Measurements from ENCODE around the gene CDK14. TPM values are rescaled to one million over a fixed set of nuclear protein-coding genes. Genes with fewer than 3 reads are reported as not detected.
"Not testable (repeated sequence)": the region's sequence is repeated elsewhere in the genome, so short reads cannot be mapped to it uniquely, and the experiment has no call there.

Gene CDK14
- total RNA-seq, 1 donor from 2014 or later: 79.4 TPM

GRCh38 chr7:91168871-91169829 lies 573.0 kb downstream of the CDK14 start:
- ATAC-seq (peak; percentile 18), DNase-seq (ENCODE audit: low spot score) (no peak)
- intact Hi-C loops (cut with DNase I): no loop called here

GRCh38 chr7:91169830-91170191 lies 573.7 kb downstream of the CDK14 start:
- DNase-seq (ENCODE audit: low spot score) (no peak), ATAC-seq (no peak)
- intact Hi-C loops (cut with DNase I): no loop called here

- DNase-seq (ENCODE audit: low spot score); intact Hi-C loops (cut with DNase I); ATAC-seq: not testable (repeated sequence)
Observed at GRCh38 chr7:91173265-91173664, 577.1 kb downstream of the CDK14 start.

- ATAC-seq (no peak), DNase-seq (ENCODE audit: low spot score) (no peak)
- intact Hi-C loops (cut with DNase I): no loop called here
Observed at GRCh38 chr7:91180746-91181145, 584.6 kb downstream of the CDK14 start.

- intact Hi-C loops (cut with DNase I): no loop called here
- DNase-seq (ENCODE audit: low spot score) (no peak), ATAC-seq (no peak)
Observed at GRCh38 chr7:91181949-91182348, 585.8 kb downstream of the CDK14 start.

GRCh38 chr7:91182819-91183764 lies 587.0 kb downstream of the CDK14 start:
- intact Hi-C loops (cut with DNase I): no loop called here
- ATAC-seq (no peak), DNase-seq (ENCODE audit: low spot score) (no peak)

- no peak for ATAC-seq
- intact Hi-C loops (cut with DNase I): no loop called here
Observed at GRCh38 chr7:91185771-91186170, 589.6 kb downstream of the CDK14 start.

GRCh38 chr7:91187061-91187460 lies 590.9 kb downstream of the CDK14 start:
- DNase-seq (ENCODE audit: low spot score): no peak
- intact Hi-C loops (cut with DNase I): no loop called here
- ATAC-seq: no peak

More at GRCh38 chr7:91185771-91186170, 589.6 kb downstream of the CDK14 start:
- DNase-seq (ENCODE audit: low spot score): no peak

- intact Hi-C loops (cut with DNase I): no loop called here
- ATAC-seq: no peak
Observed at GRCh38 chr7:91191771-91192170, 595.6 kb downstream of the CDK14 start.

GRCh38 chr7:91193141-91193540 lies 597.0 kb downstream of the CDK14 start:
- no peak for DNase-seq (ENCODE audit: low spot score)
- no peak for ATAC-seq
- intact Hi-C loops (cut with DNase I): no loop called here

More at GRCh38 chr7:91191771-91192170, 595.6 kb downstream of the CDK14 start:
- no peak for DNase-seq (ENCODE audit: low spot score)

GRCh38 chr7:91194841-91195240 lies 598.7 kb downstream of the CDK14 start:
- ATAC-seq: peak; percentile 68
- intact Hi-C loops (cut with DNase I): no loop called here

GRCh38 chr7:91196058-91196457 lies 599.9 kb downstream of the CDK14 start:
- intact Hi-C loops (cut with DNase I): no loop called here
- no peak for ATAC-seq

More at GRCh38 chr7:91194841-91195240, 598.7 kb downstream of the CDK14 start:
- DNase-seq (ENCODE audit: low spot score): no peak

GRCh38 chr7:91198371-91198770 lies 602.2 kb downstream of the CDK14 start:
- no peak for DNase-seq (ENCODE audit: low spot score)
- no peak for ATAC-seq
- intact Hi-C loops (cut with DNase I): no loop called here

More at GRCh38 chr7:91196058-91196457, 599.9 kb downstream of the CDK14 start:
- no peak for DNase-seq (ENCODE audit: low spot score)

- no peak for DNase-seq (ENCODE audit: low spot score)
- ATAC-seq: no peak
- intact Hi-C loops (cut with DNase I): no loop called here
Observed at GRCh38 chr7:91199601-91200000, 603.5 kb downstream of the CDK14 start.

- DNase-seq (ENCODE audit: low spot score) (no peak), ATAC-seq (no peak)
- intact Hi-C loops (cut with DNase I): no loop called here
Observed at GRCh38 chr7:91201442-91202113, 605.5 kb downstream of the CDK14 start.

GRCh38 chr7:91206361-91206960 lies 610.3 kb downstream of the CDK14 start:
- DNase-seq (ENCODE audit: low spot score) (no peak), ATAC-seq (no peak)
- intact Hi-C loops (cut with DNase I): no loop called here

- intact Hi-C loops (cut with DNase I): no loop called here
- DNase-seq (ENCODE audit: low spot score): no peak
- ATAC-seq: no peak
Observed at GRCh38 chr7:91212582-91212981, 616.5 kb downstream of the CDK14 start.

- ATAC-seq: no peak
- DNase-seq (ENCODE audit: low spot score): no peak
- intact Hi-C loops (cut with DNase I): no loop called here
Observed at GRCh38 chr7:91226411-91226810, 630.3 kb downstream of the CDK14 start.

- intact Hi-C loops (cut with DNase I): no loop called here
- peak; percentile 30 for ATAC-seq
- DNase-seq (ENCODE audit: low spot score): no peak
Observed at GRCh38 chr7:91228327-91228726, 632.2 kb downstream of the CDK14 start.
